Endothelial cell of umbilical vein (primary cell): ENCODE data around the gene STXBP5.

Experiments used
- CTCF ChIP-seq, 2 donors: IDR thresholded peaks; 1 replicate in 1 of 2; 2 replicates in 1 of 2; pipeline ENCODE4 v1.5.1; 2011; ENCODE audit warnings: low read length in 2 of 2, mild to moderate bottlenecking in 2 of 2, moderate library complexity in 2 of 2, control low read depth in 1 of 2, inconsistent platforms in 1 of 2, low read depth in 1 of 2; ENCODE audit not compliant: insufficient read depth in 1 of 2; ENCODE audit errors: extremely low read depth in 1 of 2
- EZH2 ChIP-seq: IDR thresholded peaks from 2 replicates; pipeline ENCODE4 v1.6.1; 2012; ENCODE audit warnings: borderline replicate concordance, low read depth, mild to moderate bottlenecking, moderate library complexity, low read length, inconsistent platforms; ENCODE audit not compliant: severe bottlenecking
- FOS ChIP-seq: IDR thresholded peaks from 2 replicates; pipeline ENCODE4 v1.6.1; 2011; ENCODE audit warnings: mild to moderate bottlenecking, low read length, moderate library complexity, borderline replicate concordance; ENCODE audit not compliant: insufficient read depth
- GATA2 ChIP-seq: IDR thresholded peaks from 2 replicates; pipeline ENCODE4 v1.7.0; 2011; ENCODE audit warnings: low read depth, mild to moderate bottlenecking, moderate library complexity, mixed read lengths, low read length; ENCODE audit not compliant: insufficient read length, insufficient read depth
- JUN ChIP-seq: IDR thresholded peaks from 2 replicates; pipeline ENCODE4 v1.6.1; 2011; ENCODE audit warnings: borderline replicate concordance, low read depth; ENCODE audit not compliant: insufficient read length, insufficient read depth
- MAX ChIP-seq: IDR thresholded peaks from 2 replicates; pipeline ENCODE4 v1.6.1; 2011; ENCODE audit not compliant: insufficient read depth, insufficient read length
- MYC ChIP-seq: IDR thresholded peaks from one replicate; pipeline ENCODE4 v1.6.1; 2011; ENCODE audit warnings: mild to moderate bottlenecking, low read depth, low read length
- POLR2A ChIP-seq: IDR thresholded peaks from 2 replicates; pipeline ENCODE4 v1.6.1; 2012; ENCODE audit warnings: low read depth, mild to moderate bottlenecking, control low read depth, low read length
- POLR2AphosphoS5 ChIP-seq: IDR thresholded peaks from 2 replicates; pipeline ENCODE4 v1.6.1; 2012; ENCODE audit warnings: low read depth, mild to moderate bottlenecking, control low read depth, low read length, moderate library complexity; ENCODE audit not compliant: insufficient read depth

GRCh38 chr6:147401779-147402178 lies 197.6 kb downstream of the STXBP5 start:
- TF ChIP-seq POLR2A, result no peak
- no peak for TF ChIP-seq CTCF (IDR thresholded peaks at IDR 0.05; ENCODE audit: extremely low read depth in 1 of 2, insufficient read depth in 1 of 2, low read depth in 1 of 2, low read length in 2 of 2)
- TF ChIP-seq EZH2, result no peak
- no peak for TF ChIP-seq GATA2
- no peak for TF ChIP-seq JUN
- TF ChIP-seq MAX, result no peak
- no peak for TF ChIP-seq MYC
- no peak for TF ChIP-seq POLR2AphosphoS5
- TF ChIP-seq FOS, result no peak
